K562 (cell line): ENCODE data around the gene PRSS8. TPM values are rescaled to one million over a fixed set of nuclear protein-coding genes. Genes with fewer than 3 reads are reported as not detected.

Source experiments
- CEBPB ChIP-seq: fragments of 450-650 bp; IDR thresholded peaks from 2 replicates; pipeline ENCODE4 v1.6.1; 2016; ENCODE audit warnings: missing genetic modification characterization, missing compliant biosample characterization
- DNMT1 ChIP-seq: fragments of 450-650 bp; IDR thresholded peaks from 2 replicates; pipeline ENCODE4 v1.6.1; 2016; ENCODE audit warnings: antibody characterized with exemption, mild to moderate bottlenecking
- ELF1 ChIP-seq: fragments of 200-800 bp; sonication (Bioruptor generic); IDR thresholded peaks from 2 replicates; pipeline ENCODE4 v1.6.1; 2016; ENCODE audit warnings: missing genetic modification characterization, missing compliant biosample characterization
- ETV6 ChIP-seq, 3 experiments: fragments of 150-350 bp in 1 of 3; sonication (generic) in 1 of 3; formaldehyde crosslinking in 1 of 3; IDR thresholded peaks; 2 replicates each; pipeline versions ENCODE4 v1.6.1 to v1.8.0; 2014 to 2022; ENCODE audit warnings: borderline replicate concordance in 2 of 3, low read depth in 2 of 3, antibody characterized with exemption in 1 of 3, low read length in 1 of 3, mild to moderate bottlenecking in 1 of 3, missing genetic modification reagents in 1 of 3
- FOXM1 ChIP-seq, 2 experiments: fragments of 450-650 bp in 1 of 2; sonication (generic) in 1 of 2; formaldehyde crosslinking in 1 of 2; IDR thresholded peaks; 2 replicates each; pipeline versions ENCODE4 v1.6.1 to v1.9.0; 2017 to 2022; ENCODE audit warnings: low read depth in 2 of 2, mild to moderate bottlenecking in 2 of 2, missing genetic modification reagents in 1 of 2, moderate library complexity in 1 of 2
- FOXP1 ChIP-seq: sonication (generic); formaldehyde crosslinking; IDR thresholded peaks from 2 replicates; pipeline ENCODE4 v1.8.0; 2022; ENCODE audit warnings: mild to moderate bottlenecking, missing genetic modification reagents
- HNRNPH1 ChIP-seq: fragments of 200-400 bp; formaldehyde crosslinking; optimal IDR thresholded peaks from 2 replicates; pipeline ENCODE3; 2017; ENCODE audit warnings: low read depth, mild to moderate bottlenecking, low read length, moderate library complexity
- MYBL2 ChIP-seq, 2 experiments: fragments of 450-650 bp in 1 of 2; sonication (generic) in 1 of 2; formaldehyde crosslinking in 1 of 2; IDR thresholded peaks; 2 replicates each; pipeline versions ENCODE4 v1.6.1 to v1.8.1; 2017 to 2022; ENCODE audit warnings: borderline replicate concordance in 1 of 2, inconsistent platforms in 1 of 2, low read depth in 1 of 2, mild to moderate bottlenecking in 1 of 2, missing genetic modification reagents in 1 of 2, moderate library complexity in 1 of 2
- NUFIP1 ChIP-seq: fragments of 450-650 bp; IDR thresholded peaks from 2 replicates; pipeline ENCODE4 v1.6.1; 2018; ENCODE audit not compliant: partially characterized antibody
- SMARCA4 ChIP-seq: fragments of 450-650 bp; IDR thresholded peaks from 2 replicates; pipeline ENCODE4 v1.6.1; 2016
- SMARCE1 ChIP-seq: fragments of 450-650 bp; IDR thresholded peaks from 2 replicates; pipeline ENCODE4 v1.7.1; 2016; ENCODE audit warnings: mild to moderate bottlenecking
- TEAD4 ChIP-seq, 2 experiments: sonication (generic) in 1 of 2; formaldehyde crosslinking in 1 of 2; IDR thresholded peaks; 2 replicates each; pipeline versions ENCODE4 v1.6.1 to v1.8.0; 2012 to 2022; ENCODE audit warnings: borderline replicate concordance in 1 of 2, inconsistent platforms in 1 of 2, low read length in 1 of 2, mild to moderate bottlenecking in 1 of 2, missing genetic modification reagents in 1 of 2
- ZNF274 ChIP-seq: IDR thresholded peaks from 2 replicates; pipeline ENCODE4 v1.6.1; 2011; ENCODE audit warnings: low read depth, mild to moderate bottlenecking, low read length, moderate library complexity, borderline replicate concordance
- ZNF764 ChIP-seq: fragments of 250-450 bp; sonication (Bioruptor Pico); IDR thresholded peaks from 2 replicates; pipeline ENCODE4 v1.4.0; 2020; ENCODE audit warnings: low read depth, mild to moderate bottlenecking, moderate library complexity
- ZNF766 ChIP-seq: fragments of 200-800 bp; sonication (Bioruptor generic); conservative IDR thresholded peaks from 2 replicates; pipeline ENCODE4 v1.6.1; 2016; ENCODE audit warnings: missing genetic modification characterization, missing compliant biosample characterization
- ZNF780A ChIP-seq: fragments of 250-450 bp; sonication (Bioruptor Pico); IDR thresholded peaks from 2 replicates; pipeline ENCODE4 v1.5.0; 2021; ENCODE audit warnings: mild to moderate bottlenecking
- polyA plus RNA-seq, 8 experiments: library from polyadenylated mRNA; depleted of rRNA in 4 of 8; stranded (reverse) in 5 of 8; unstranded in 3 of 8; fragments of >200 nt; fragmentation: Nextera tagmentation in 2 of 8; fragmentation: Illumina TruSeq in 1 of 8; extraction: Ambion mirVana in 2 of 8; extraction: Trizol in 1 of 8; gene quantifications; 2 replicates each; pipeline versions ENCODE4 v1.2.1 to v1.2.3, GENCODE V29; 2011 to 2014; ENCODE audit warnings: inconsistent platforms in 1 of 8, missing spikeins in 1 of 8
- total RNA-seq, 7 experiments: library from RNA; depleted of rRNA in 6 of 7; stranded (reverse); fragments of >200 nt in 6 of 7; fragmentation: Illumina TruSeq in 2 of 7; extraction: Trizol in 2 of 7; gene quantifications; 2 replicates each; pipeline versions ENCODE4 v1.2.1 to v1.2.3, GENCODE V29; 2011 to 2021; ENCODE audit warnings: low replicate concordance in 1 of 7
- TF ChIP-seq, protein P1 (sequence below), 3 experiments: fragments of 200-800 bp in 1 of 3; sonication (Bioruptor generic) in 1 of 3; sonication (generic) in 1 of 3; formaldehyde crosslinking in 1 of 3; IDR thresholded peaks; 2 replicates each; pipeline versions ENCODE4 v1.6.1 to v1.8.0; 2016 to 2022; ENCODE audit warnings: mild to moderate bottlenecking in 2 of 3, missing compliant biosample characterization in 2 of 3, missing genetic modification characterization in 2 of 3, missing genetic modification reagents in 1 of 3
- TF ChIP-seq, protein P2 (sequence below): fragments of 450-650 bp; IDR thresholded peaks from 2 replicates; pipeline ENCODE4 v1.6.1; 2018; ENCODE audit warnings: mild to moderate bottlenecking, low read depth; ENCODE audit not compliant: partially characterized antibody
- TF ChIP-seq, protein P3 (sequence below): fragments of 250-450 bp; sonication (Bioruptor Pico); IDR thresholded peaks from 2 replicates; pipeline ENCODE4 v1.8.0; 2022; ENCODE audit warnings: inconsistent platforms
- TF ChIP-seq, protein P4 (sequence below): sonication (generic); formaldehyde crosslinking; IDR thresholded peaks from 2 replicates; pipeline ENCODE4 v1.8.0; 2022; ENCODE audit warnings: missing genetic modification reagents, mild to moderate bottlenecking, borderline replicate concordance

The PRSS8 gene
- total and polyA plus RNA-seq, 9 of the 15 experiments (the other 6 are each of a cell fraction or from before 2014, with no cell fraction given): 0.25 to 3.9 (median 1.3) TPM; not detected in 1

DNA sequence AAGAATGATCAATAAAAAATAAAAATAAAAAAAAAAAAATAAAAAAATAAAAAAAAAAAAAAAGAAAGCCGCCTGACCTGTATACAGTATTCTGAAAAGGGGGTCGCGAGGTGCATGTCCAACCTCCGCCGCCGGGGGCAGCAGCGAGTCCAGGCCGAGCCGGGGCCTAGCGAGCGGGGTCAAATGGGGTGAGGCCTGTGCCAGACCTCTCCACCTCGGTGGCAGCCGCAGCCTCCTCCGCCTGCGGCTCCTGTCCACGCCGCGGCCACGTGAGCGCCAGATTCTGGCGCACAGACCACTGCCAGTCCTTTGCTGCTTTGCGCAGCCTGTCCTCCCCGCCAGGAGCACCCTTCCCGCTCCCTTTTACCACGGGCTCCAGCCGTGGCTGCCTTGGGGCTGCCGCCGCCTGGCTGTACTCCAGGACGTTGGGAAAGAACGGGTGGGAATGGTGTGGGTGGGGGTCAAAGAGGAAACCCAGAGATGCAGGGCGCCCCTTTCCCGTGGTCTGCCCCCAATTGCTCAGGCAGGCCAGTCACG, 29.8 kb downstream of the PRSS8 start (continued):
- TF ChIP-seq FOXM1 (IDR thresholded peaks at IDR 0.05; ENCODE audit: low read depth) (no peak), FOXM1 (CRISPR knock-in tag; IDR thresholded peaks at IDR 0.05; ENCODE audit: low read depth) (no peak), ZNF764 (CRISPR knock-in tag) (no peak), FOXP1 (CRISPR knock-in tag) (no peak), NUFIP1 (no peak), ZNF766 (CRISPR knock-in tag) (no peak), SMARCA4 (no peak), HNRNPH1 (no peak), ZNF274 (no peak), CEBPB (tag) (peak; percentile 34; the same call in 1 of the 2 replicates), DNMT1 (no peak), TEAD4 (IDR thresholded peaks at IDR 0.05; ENCODE audit: low read length) (peak; percentile 42), TEAD4 (CRISPR knock-in tag; IDR thresholded peaks at IDR 0.05; ENCODE audit: borderline replicate concordance) (no peak), ELF1 (tag) (no peak), ZNF780A (CRISPR knock-in tag) (no peak), SMARCE1 (no peak), ETV6 (IDR thresholded peaks at IDR 0.05; ENCODE audit: borderline replicate concordance in 1 of 2, low read depth in 2 of 2, low read length in 1 of 2) (no peak), ETV6 (CRISPR knock-in tag; IDR thresholded peaks at IDR 0.05; ENCODE audit: borderline replicate concordance) (no peak), MYBL2 (IDR thresholded peaks at IDR 0.05; ENCODE audit: low read depth) (no peak), MYBL2 (CRISPR knock-in tag; IDR thresholded peaks at IDR 0.05; ENCODE audit: borderline replicate concordance) (no peak)
- TF ChIP-seq, protein P1, sequence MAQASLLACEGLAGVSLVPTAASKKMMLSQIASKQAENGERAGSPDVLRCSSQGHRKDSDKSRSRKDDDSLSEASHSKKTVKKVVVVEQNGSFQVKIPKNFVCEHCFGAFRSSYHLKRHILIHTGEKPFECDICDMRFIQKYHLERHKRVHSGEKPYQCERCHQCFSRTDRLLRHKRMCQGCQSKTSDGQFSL (CRISPR knock-in tag; IDR thresholded peaks at IDR 0.05): no peak
- TF ChIP-seq, protein P1 (tag; IDR thresholded peaks at IDR 0.05): no peak
- TF ChIP-seq, protein P2, sequence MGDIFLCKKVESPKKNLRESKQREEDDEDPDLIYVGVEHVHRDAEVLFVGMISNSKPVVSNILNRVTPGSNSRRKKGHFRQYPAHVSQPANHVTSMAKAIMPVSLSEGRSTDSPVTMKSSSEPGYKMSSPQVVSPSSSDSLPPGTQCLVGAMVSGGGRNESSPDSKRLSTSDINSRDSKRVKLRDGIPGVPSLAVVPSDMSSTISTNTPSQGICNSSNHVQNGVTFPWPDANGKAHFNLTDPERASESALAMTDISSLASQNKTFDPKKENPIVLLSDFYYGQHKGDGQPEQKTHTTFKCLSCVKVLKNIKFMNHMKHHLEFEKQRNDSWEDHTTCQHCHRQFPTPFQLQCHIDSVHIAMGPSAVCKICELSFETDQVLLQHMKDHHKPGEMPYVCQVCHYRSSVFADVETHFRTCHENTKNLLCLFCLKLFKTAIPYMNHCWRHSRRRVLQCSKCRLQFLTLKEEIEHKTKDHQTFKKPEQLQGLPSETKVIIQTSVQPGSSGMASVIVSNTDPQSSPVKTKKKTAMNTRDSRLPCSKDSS: no peak
- TF ChIP-seq, protein P3, sequence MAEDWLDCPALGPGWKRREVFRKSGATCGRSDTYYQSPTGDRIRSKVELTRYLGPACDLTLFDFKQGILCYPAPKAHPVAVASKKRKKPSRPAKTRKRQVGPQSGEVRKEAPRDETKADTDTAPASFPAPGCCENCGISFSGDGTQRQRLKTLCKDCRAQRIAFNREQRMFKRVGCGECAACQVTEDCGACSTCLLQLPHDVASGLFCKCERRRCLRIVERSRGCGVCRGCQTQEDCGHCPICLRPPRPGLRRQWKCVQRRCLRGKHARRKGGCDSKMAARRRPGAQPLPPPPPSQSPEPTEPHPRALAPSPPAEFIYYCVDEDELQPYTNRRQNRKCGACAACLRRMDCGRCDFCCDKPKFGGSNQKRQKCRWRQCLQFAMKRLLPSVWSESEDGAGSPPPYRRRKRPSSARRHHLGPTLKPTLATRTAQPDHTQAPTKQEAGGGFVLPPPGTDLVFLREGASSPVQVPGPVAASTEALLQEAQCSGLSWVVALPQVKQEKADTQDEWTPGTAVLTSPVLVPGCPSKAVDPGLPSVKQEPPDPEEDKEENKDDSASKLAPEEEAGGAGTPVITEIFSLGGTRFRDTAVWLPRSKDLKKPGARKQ (CRISPR knock-in tag): no peak
- TF ChIP-seq, protein P4, sequence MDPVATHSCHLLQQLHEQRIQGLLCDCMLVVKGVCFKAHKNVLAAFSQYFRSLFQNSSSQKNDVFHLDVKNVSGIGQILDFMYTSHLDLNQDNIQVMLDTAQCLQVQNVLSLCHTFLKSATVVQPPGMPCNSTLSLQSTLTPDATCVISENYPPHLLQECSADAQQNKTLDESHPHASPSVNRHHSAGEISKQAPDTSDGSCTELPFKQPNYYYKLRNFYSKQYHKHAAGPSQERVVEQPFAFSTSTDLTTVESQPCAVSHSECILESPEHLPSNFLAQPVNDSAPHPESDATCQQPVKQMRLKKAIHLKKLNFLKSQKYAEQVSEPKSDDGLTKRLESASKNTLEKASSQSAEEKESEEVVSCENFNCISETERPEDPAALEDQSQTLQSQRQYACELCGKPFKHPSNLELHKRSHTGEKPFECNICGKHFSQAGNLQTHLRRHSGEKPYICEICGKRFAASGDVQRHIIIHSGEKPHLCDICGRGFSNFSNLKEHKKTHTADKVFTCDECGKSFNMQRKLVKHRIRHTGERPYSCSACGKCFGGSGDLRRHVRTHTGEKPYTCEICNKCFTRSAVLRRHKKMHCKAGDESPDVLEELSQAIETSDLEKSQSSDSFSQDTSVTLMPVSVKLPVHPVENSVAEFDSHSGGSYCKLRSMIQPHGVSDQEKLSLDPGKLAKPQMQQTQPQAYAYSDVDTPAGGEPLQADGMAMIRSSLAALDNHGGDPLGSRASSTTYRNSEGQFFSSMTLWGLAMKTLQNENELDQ (CRISPR knock-in tag): no peak
